GM23338 (cell line): ENCODE data around the gene WSCD2.

Experiments
- EZH2 ChIP-seq: fragments of 200-600 bp; sonication (generic); IDR thresholded peaks from one replicate; pipeline ENCODE4 v1.8.0; 2017; ENCODE audit warnings: antibody characterized with exemption, mild to moderate bottlenecking, low read depth; ENCODE audit not compliant: unreplicated experiment
- EZH2phosphoT487 ChIP-seq: fragments of 200-600 bp; sonication (generic); IDR thresholded peaks from one replicate; pipeline ENCODE4 v1.8.1; 2018; ENCODE audit warnings: antibody characterized with exemption; ENCODE audit not compliant: unreplicated experiment
- TF ChIP-seq, protein P1 (sequence below), 2 experiments: fragments of 200-600 bp in 1 of 2; sonication (generic) in 1 of 2; conservative IDR thresholded peaks; 2 replicates each; pipeline versions ENCODE4 v1.5.1 to v1.6.1; 2016 to 2017; ENCODE audit warnings: antibody characterized with exemption in 2 of 2, low read depth in 2 of 2, mild to moderate bottlenecking in 2 of 2, moderate library complexity in 1 of 2
- TF ChIP-seq, protein P2 (sequence below): IDR thresholded peaks from one replicate; pipeline ENCODE4 v1.6.1; 2018; ENCODE audit warnings: antibody characterized with exemption; ENCODE audit not compliant: unreplicated experiment

DNA sequence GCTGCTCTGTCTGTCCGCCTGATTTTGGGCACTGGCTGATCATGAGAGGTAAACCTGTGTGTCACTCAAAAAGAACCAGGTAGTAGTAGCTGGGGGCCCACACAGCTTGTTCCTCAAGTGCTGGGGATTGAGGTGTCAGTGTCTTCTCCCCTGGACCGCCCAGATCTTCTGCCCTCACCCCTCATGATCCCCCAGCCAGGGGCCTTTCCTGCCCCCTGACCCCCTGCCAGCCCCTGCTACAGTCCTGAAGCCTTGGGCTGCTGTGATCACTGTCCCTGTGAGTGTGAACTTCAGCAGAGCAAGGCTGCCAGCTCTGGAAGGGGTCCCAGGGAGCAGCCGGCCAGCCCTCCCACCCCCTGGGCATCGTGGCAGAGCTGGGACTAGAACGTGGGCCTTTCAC lies 11.4 kb downstream of the WSCD2 start:
- TF ChIP-seq, protein P1, sequence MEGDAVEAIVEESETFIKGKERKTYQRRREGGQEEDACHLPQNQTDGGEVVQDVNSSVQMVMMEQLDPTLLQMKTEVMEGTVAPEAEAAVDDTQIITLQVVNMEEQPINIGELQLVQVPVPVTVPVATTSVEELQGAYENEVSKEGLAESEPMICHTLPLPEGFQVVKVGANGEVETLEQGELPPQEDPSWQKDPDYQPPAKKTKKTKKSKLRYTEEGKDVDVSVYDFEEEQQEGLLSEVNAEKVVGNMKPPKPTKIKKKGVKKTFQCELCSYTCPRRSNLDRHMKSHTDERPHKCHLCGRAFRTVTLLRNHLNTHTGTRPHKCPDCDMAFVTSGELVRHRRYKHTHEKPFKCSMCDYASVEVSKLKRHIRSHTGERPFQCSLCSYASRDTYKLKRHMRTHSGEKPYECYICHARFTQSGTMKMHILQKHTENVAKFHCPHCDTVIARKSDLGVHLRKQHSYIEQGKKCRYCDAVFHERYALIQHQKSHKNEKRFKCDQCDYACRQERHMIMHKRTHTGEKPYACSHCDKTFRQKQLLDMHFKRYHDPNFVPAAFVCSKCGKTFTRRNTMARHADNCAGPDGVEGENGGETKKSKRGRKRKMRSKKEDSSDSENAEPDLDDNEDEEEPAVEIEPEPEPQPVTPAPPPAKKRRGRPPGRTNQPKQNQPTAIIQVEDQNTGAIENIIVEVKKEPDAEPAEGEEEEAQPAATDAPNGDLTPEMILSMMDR (conservative IDR thresholded peaks at IDR 0.05; ENCODE audit: low read depth in 2 of 2): no peak
- TF ChIP-seq EZH2phosphoT487 (no peak), EZH2 (no peak)
- TF ChIP-seq, protein P2, sequence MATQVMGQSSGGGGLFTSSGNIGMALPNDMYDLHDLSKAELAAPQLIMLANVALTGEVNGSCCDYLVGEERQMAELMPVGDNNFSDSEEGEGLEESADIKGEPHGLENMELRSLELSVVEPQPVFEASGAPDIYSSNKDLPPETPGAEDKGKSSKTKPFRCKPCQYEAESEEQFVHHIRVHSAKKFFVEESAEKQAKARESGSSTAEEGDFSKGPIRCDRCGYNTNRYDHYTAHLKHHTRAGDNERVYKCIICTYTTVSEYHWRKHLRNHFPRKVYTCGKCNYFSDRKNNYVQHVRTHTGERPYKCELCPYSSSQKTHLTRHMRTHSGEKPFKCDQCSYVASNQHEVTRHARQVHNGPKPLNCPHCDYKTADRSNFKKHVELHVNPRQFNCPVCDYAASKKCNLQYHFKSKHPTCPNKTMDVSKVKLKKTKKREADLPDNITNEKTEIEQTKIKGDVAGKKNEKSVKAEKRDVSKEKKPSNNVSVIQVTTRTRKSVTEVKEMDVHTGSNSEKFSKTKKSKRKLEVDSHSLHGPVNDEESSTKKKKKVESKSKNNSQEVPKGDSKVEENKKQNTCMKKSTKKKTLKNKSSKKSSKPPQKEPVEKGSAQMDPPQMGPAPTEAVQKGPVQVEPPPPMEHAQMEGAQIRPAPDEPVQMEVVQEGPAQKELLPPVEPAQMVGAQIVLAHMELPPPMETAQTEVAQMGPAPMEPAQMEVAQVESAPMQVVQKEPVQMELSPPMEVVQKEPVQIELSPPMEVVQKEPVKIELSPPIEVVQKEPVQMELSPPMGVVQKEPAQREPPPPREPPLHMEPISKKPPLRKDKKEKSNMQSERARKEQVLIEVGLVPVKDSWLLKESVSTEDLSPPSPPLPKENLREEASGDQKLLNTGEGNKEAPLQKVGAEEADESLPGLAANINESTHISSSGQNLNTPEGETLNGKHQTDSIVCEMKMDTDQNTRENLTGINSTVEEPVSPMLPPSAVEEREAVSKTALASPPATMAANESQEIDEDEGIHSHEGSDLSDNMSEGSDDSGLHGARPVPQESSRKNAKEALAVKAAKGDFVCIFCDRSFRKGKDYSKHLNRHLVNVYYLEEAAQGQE: no peak
